Mammary epithelial cell (primary cell): ENCODE results near the gene LOXL3.

Source experiments
- EZH2 ChIP-seq: IDR thresholded peaks from 2 replicates; pipeline ENCODE4 v1.6.1; 2012; ENCODE audit warnings: low read length, inconsistent platforms, borderline replicate concordance
- TF ChIP-seq, protein P1 (sequence below), 2 donors: IDR thresholded peaks in 1 of 2; conservative IDR thresholded peaks in 1 of 2; 2 replicates each; pipeline ENCODE4 v1.5.1; 2011 to 2012; ENCODE audit warnings: inconsistent platforms in 2 of 2, low read length in 2 of 2, mild to moderate bottlenecking in 2 of 2, control low read depth in 1 of 2, low read depth in 1 of 2; ENCODE audit not compliant: insufficient read depth in 1 of 2; ENCODE audit errors: extremely low read depth in 1 of 2

DNA sequence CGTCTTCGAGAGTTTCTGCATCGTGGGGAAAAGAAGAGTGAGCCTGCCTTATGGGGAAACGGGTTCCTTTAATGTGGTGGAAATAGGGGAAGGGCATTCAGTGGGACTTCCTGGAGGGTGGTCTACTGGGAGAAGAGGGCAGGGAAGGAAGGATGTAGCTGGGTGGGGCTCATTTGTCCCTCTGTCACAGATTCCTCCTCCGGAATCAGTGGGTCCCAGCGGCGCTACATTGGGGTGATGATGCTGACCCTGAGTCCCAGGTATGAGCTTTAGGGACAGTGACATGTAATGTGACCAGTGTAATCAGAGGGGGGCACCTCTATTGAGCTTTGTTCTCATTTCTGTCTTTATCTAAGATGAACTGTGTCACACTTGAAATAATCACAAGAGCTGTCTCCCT lies 22.1 kb downstream of the LOXL3 start:
- TF ChIP-seq, protein P1, sequence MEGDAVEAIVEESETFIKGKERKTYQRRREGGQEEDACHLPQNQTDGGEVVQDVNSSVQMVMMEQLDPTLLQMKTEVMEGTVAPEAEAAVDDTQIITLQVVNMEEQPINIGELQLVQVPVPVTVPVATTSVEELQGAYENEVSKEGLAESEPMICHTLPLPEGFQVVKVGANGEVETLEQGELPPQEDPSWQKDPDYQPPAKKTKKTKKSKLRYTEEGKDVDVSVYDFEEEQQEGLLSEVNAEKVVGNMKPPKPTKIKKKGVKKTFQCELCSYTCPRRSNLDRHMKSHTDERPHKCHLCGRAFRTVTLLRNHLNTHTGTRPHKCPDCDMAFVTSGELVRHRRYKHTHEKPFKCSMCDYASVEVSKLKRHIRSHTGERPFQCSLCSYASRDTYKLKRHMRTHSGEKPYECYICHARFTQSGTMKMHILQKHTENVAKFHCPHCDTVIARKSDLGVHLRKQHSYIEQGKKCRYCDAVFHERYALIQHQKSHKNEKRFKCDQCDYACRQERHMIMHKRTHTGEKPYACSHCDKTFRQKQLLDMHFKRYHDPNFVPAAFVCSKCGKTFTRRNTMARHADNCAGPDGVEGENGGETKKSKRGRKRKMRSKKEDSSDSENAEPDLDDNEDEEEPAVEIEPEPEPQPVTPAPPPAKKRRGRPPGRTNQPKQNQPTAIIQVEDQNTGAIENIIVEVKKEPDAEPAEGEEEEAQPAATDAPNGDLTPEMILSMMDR (conservative IDR thresholded peaks at IDR 0.05 in 1 of 2, IDR thresholded peaks at IDR 0.05 in 1 of 2; ENCODE audit: extremely low read depth in 1 of 2, insufficient read depth in 1 of 2, low read depth in 1 of 2, low read length in 2 of 2): no peak
- no peak for TF ChIP-seq EZH2
